NOMO-1 treated with DMSO at 0.1 percent for 48 hours (cell line): Measurements from ENCODE around the gene ABCB8.
"Not testable (repeated sequence)": the region's sequence is repeated elsewhere in the genome, so short reads cannot be mapped to it uniquely, and the experiment has no call there.

Experiments used
- DNase-seq: peaks from one replicate; lab custom pipeline; 2025; ENCODE audit not compliant: unreplicated experiment; lab: John Stamatoyannopoulos, UW

Gene ABCB8

GRCh38 chr7:151013733-151014497, 14.3 kb upstream of the ABCB8 start:
- DNase-seq = no peak

- no peak for DNase-seq
Measured at GRCh38 chr7:151014950-151015349, 13.3 kb upstream of the ABCB8 start.

- no peak for DNase-seq
Measured at GRCh38 chr7:151015967-151016366, 12.3 kb upstream of the ABCB8 start.

- no peak for DNase-seq
Measured at GRCh38 chr7:151016505-151016904, 11.7 kb upstream of the ABCB8 start.

- no peak for DNase-seq
Measured at GRCh38 chr7:151016942-151017341, 11.3 kb upstream of the ABCB8 start.

GRCh38 chr7:151017370-151017952, 10.8 kb upstream of the ABCB8 start:
- DNase-seq = no peak

GRCh38 chr7:151017953-151018420, 10.3 kb upstream of the ABCB8 start:
- peak; percentile 15 for DNase-seq

- no peak for DNase-seq
Measured at GRCh38 chr7:151018421-151019129, 9.7 kb upstream of the ABCB8 start.

- no peak for DNase-seq
Measured at GRCh38 chr7:151019130-151019447, 9.2 kb upstream of the ABCB8 start.

GRCh38 chr7:151020231-151020630, 8.0 kb upstream of the ABCB8 start:
- no peak for DNase-seq

GRCh38 chr7:151023232-151023631, 5.0 kb upstream of the ABCB8 start:
- no peak for DNase-seq

GRCh38 chr7:151024435-151025056, 3.7 kb upstream of the ABCB8 start, which contains the start of gene ATG9B:
TSS of gene ATG9B (minus strand) at chr7:151024494. CDS start at chr7:151024423, 71 bp downstream.
- no peak for DNase-seq

GRCh38 chr7:151025924-151026671, 2.2 kb upstream of the ABCB8 start:
- no peak for DNase-seq

- not testable (repeated sequence) for DNase-seq
Measured at GRCh38 chr7:151026771-151027727, 1.2 kb upstream of the ABCB8 start.

- not testable (repeated sequence) for DNase-seq
Measured at GRCh38 chr7:151027728-151028130, 521 bp upstream of the ABCB8 start.

- DNase-seq = no peak
Measured at GRCh38 chr7:151028948-151029501, 775 bp downstream of the ABCB8 start.

- no peak for DNase-seq
Measured at GRCh38 chr7:151031011-151031410, 2.8 kb downstream of the ABCB8 start.

- no peak for DNase-seq
Measured at GRCh38 chr7:151032936-151033863, 5.0 kb downstream of the ABCB8 start.
